ENCODE results near the gene CLNK.
A peak's percentile ranks its signal among the peaks of the same experiment; 100 is the strongest.

Gene CLNK

DNA sequence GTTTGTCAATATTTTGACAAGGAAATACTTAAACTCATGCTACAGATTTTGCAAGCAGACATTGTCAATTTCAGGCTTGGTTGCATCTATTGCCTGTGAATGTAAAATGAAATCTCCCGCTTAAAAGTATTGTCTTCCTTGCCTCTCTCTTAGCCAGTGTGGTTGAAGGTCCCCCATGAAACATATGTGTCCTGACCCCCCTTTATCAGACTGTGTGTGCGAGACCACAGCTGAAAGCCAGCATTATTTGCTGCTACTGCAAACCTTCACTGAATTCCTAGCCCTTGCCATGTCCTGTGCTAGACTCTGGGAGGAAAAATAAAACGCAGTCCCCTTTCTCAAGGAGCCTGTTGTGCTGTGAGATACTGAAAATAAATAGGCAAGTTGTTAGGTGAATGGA, 16.6 kb upstream of the CLNK start:
- DNase-seq: no peak

GRCh38 chr4:10698172-10698571, 13.6 kb upstream of the CLNK start:
- no peak for DNase-seq

- no peak for DNase-seq
Observed at GRCh38 chr4:10697086-10697485, 12.5 kb upstream of the CLNK start.

- no peak for DNase-seq
Observed at GRCh38 chr4:10696253-10696652, 11.7 kb upstream of the CLNK start.

- no peak for DNase-seq
Observed at GRCh38 chr4:10694828-10695209, 10.3 kb upstream of the CLNK start.

GRCh38 chr4:10694151-10694827, 9.7 kb upstream of the CLNK start:
- DNase-seq: no peak

DNA sequence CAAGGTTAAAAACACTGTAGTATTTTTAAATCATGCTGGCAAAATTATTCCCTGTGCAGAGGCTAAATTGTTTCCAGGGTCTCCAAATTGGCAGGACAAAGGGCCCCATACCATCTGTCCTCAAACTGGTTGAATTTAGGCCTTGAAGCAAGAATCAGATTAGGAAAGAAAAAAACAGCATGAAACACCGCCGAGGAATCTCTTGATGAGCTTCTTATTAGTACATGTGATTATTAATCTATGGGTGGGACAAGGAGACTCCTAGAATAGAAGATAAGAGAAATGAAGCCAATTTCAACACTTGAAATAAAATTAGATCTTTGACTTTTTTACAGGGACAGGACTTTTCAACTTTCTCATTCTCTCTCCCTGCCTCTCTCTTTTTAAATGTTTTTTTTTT, 7.1 kb upstream of the CLNK start:
- no peak for DNase-seq

DNA sequence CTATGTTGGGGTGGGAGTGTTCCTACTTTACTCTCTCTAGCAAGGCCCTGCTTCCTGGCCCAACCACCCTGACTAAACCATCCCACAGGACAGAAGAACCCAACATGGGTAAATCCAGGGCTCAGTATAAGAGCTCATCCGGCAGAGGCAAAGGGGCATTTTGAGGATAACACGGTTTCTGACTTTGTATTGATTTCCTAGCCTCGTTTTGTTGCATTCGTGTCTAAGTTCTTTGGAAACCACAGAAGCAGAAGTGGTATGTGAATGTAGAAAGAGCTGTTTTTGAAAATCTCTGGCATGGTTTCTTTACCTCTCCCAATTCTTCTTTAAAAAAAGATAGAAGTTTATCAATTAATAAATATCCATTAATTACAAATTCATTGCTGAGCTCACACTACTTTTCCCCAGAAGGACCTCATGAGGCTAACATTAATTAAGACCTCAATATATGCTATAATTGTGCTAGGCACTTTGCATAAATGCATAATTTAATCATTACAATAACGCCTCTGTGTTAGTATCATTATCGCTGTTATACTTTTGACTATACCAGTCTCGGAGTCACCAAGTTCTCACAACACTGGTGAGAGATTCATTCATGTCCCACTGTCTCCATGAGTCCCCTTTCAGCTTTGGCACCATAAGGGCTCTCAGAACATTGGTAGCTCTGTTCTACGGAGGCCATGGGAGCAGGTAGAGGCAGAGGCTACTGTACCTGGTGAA, 5.8 kb upstream of the CLNK start:
- DNase-seq: no peak

DNA sequence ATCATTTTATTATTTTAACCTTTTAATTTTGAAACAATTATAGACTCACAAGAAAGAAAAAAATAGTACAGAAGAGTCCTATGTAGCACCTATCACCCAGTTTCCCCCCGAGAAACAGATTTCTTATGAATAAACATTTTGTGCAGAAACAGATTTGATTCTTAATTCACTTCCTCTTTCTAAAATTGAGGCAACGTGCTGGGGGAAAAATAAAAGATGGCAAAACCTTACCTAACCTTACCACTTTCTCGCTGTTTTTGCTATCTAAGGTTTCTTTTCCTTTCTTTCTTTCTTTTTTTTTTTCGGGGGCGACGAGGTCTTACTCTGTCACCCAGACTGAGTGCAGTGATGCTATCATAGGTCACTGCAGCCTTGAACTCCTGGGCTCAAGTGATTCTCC, 4.3 kb upstream of the CLNK start:
- no peak for DNase-seq

DNA sequence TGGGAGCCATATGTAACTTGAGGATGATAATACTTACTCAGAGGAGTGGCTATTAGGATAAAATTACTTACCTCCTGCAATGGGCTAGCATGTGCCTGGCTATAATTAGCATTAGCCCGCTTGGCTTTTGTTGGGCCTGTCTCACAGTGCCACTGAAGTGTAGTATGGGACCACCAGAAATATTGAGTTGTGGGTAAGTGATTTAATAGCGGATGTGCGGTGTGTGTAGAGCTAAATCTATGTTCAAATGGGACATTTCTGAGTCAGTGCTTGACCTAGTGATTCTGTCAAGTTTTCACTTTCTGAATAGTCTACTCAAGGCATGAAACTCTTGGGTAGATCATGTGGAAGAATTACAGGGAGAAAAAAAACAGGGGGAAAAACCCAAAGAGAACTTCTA, 3.5 kb upstream of the CLNK start:
- no peak for DNase-seq

GRCh38 chr4:10687526-10687925, 3.0 kb upstream of the CLNK start:
- no peak for DNase-seq

GRCh38 chr4:10682397-10682796, 2.2 kb downstream of the CLNK start:
- DNase-seq: no peak

DNA sequence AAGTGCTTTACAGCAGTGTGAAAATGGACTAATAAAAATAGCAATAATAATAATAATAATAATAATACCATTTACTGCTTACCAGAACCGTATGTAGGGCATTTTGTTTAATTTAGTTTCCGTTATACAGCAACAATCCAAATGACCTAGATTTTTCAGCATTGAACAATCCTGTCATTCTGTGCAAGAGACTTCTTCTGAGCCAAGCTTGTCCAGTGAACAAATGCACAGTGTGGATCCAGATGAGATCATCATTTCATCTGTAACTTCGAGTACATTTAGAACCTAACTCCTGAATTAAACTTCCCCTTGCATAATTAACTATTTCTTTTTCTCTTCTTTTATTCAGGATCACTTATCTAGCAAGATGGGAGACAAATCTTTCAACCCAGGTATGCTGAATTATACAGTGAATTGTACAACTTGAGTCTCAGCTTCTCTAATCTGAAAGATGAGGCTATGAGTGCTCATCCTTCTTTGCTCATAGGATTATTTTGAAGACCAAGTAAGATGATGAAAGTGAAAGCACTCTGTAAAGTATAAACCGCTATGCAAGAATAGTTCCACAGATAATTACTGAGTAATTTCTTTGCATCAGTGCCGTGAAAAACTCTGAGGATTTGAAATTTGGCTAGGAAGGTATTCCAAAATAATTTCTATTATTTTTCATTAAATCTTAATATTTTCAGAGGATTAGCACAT, 6.6 kb downstream of the CLNK start:
- DNase-seq: no peak

DNA sequence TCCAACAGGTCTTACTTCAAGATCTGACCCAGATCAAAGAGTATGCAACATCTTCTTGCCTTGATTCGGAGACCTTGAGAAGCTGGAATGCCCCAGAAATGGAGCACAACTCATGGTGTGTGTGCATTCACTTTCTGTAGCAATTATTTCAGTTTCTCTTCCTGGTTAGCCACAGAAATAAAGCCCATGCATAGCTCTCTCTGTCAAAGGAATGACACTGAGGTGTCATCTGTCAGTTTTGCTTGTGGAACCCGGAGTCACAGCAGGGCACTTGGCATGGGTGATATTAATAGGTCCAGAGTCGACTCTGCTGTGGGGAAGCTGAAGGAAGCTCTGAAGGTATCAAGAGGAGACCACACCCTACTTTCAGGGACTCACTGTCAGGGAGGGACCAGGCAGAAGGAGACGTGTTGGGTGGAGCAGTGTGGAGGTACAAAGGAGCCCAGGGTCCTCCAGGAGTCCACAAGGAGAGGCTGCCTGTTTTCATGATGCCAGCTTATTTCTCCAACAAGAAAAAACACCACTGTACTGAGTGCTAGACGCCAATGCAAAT, 10.7 kb downstream of the CLNK start:
- no peak for DNase-seq

- DNase-seq: no peak
Observed at GRCh38 chr4:10672379-10672778, 12.2 kb downstream of the CLNK start.

DNA sequence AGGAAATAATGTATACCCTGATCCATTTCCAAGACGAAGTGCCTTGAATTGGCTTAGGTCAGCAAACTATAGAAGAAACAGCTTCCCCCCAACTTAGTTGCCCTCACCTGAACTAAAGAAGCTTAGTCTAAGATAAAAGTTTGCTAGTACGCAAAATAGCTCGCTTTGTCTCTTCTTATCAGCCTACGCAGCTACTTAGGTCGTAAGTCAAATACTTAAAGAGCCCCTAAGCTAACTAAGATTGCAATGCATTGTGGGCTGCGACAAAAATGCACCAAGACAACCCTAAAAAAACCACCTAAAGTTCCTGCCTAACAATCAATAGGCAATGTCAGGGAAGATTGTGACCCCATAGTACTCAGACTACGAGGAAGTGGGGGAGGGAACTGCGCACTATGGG, 12.8 kb downstream of the CLNK start:
- DNase-seq: no peak

GRCh38 chr4:10671366-10671765, 13.2 kb downstream of the CLNK start:
- DNase-seq: peak; percentile 57

GRCh38 chr4:10670321-10670720, 14.2 kb downstream of the CLNK start:
- DNase-seq: no peak

DNA sequence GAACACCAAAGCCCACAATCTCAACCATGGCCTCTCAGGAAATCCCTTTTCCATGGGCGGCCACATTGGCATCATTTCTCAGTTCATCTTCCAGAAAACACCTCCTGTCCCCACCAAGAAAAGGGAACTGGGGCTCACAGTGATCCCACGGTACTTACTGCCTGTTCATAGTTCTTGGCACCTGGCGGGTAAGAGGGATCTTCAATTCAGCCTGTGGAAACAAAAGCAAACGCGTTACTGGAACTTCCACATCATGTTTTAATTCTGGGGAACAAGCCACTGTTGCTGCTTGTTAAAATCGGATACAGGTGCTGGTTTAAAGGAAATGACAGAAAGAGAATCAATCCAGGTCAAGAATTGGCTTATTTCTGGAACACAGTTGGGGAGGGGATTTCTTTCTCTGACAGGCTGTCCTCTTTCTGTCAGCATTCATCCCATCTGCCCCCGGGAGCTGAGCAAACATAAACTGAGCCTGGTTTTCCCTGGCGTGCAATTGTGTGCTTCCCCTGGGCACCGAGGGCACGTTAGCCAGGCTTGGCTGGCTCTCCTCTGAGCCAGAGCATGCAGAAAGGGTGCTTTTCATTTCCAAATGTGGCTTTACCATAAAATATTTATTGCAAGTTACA, 16.8 kb downstream of the CLNK start:
- DNase-seq: no peak

DNA sequence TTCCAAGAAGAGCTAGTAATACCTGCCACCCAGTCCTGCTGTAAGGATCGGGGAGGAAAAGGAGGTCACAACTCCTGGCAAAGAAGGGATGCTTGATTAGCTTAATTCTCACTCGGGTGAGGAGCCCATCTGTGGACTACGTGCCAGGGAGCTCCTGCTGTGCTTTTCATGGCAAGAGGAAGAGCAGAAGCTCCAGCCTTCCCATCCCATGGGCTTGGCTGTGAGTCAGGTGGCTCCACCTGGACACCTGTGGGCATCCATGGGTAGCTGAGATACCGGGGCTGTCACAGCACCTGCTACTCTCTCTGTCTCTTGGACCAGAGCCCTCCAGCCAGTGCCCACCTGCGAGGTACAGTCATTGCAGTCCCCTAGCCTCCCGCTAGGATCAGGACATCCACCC, 18.0 kb downstream of the CLNK start:
- no peak for DNase-seq

GRCh38 chr4:10664408-10664807, 20.2 kb downstream of the CLNK start:
- DNase-seq: no peak

DNA sequence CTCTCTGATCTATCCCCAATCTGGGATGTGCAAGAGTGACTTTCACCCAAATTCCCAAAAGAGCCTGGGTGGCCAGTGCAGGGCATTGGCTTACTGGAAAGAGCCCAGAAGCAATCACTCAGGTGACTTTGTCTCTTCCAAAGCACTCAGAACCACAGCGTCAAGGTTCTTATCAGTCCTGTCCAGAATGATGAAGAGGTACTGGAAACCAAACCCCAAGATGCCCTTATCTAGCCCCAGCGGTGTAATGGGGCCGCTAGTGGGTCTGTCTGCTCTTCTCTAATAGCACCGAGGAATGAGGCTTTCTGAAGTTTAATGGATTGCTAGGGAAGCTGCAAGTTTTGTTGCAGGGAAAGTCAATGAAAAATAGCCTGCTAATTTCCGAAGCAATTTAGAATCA, 21.6 kb downstream of the CLNK start:
- no peak for DNase-seq

GRCh38 chr4:10661047-10661446, 23.5 kb downstream of the CLNK start:
- no peak for DNase-seq

DNA sequence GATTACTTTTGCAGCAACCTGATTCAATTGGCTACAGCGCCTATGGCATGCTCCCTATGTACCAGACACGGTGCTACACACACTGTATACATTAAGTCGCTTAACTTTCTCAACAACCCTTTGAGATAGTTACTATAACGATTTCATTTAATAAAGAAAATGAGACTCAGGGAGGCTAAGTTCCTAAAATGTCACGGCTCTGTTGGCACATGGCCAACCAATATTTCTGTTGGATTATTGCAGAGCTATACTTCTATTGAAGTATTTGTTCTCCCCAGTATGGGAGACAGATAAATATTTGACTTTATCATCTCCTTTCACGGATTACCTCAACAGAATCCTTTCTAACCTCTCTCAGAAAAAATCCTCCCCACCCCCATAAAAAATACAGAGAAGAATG, 25.3 kb downstream of the CLNK start:
- DNase-seq: no peak

Measured in CD4-positive, alpha-beta T cell treated with Interleukin-21 for 1 hour (primary cell).